Transverse colon (tissue), 4 donors: ENCODE data around the gene PTGFR. TPM values are rescaled to one million over a fixed set of nuclear protein-coding genes. Genes with fewer than 3 reads are reported as not detected.

Experiments
- DNase-seq: peaks from one replicate; pipeline ENCODE4 v3.0.0-alpha.2; 2019
- H3K27ac ChIP-seq, 4 donors: fragments of 200-600 bp; sonication (generic); 2 replicates each; pipeline ENCODE4 v1.5.1; 2016 to 2018; ENCODE audit warnings: inconsistent platforms in 4 of 4
- H3K27me3 ChIP-seq: fragments of 200-600 bp; sonication (generic); 2 replicates; pipeline ENCODE4 v1.5.1; 2017; ENCODE audit warnings: inconsistent platforms
- H3K36me3 ChIP-seq, 4 donors: fragments of 200-600 bp; sonication (generic); 2 replicates each; pipeline ENCODE4 v1.5.1; 2017 to 2019; ENCODE audit warnings: inconsistent platforms in 4 of 4
- H3K4me1 ChIP-seq, 4 donors: fragments of 200-600 bp; sonication (generic); 2 replicates each; pipeline ENCODE4 v1.5.1; 2017 to 2020; ENCODE audit warnings: inconsistent platforms in 4 of 4
- H3K4me3 ChIP-seq, 4 donors: fragments of 200-600 bp; sonication (generic); 1 replicate in 1 of 4; 2 replicates in 3 of 4; pipeline versions ENCODE4 v1.5.1 to v1.6.1; 2017 to 2019; ENCODE audit warnings: inconsistent platforms in 4 of 4
- H3K9me3 ChIP-seq, 2 donors: fragments of 200-600 bp; sonication (generic); 2 replicates each; pipeline ENCODE4 v1.5.1; 2017 to 2019; ENCODE audit warnings: inconsistent platforms in 2 of 2
- CTCF ChIP-seq, 5 experiments: fragments of 200-600 bp in 3 of 5; fragments of 450-650 bp in 2 of 5; sonication (generic) in 3 of 5; IDR thresholded peaks; 1 replicate in 2 of 5; 2 replicates in 3 of 5; pipeline ENCODE4 v1.5.1; 2016 to 2017; ENCODE audit warnings: antibody characterized with exemption in 5 of 5, inconsistent platforms in 3 of 5, mild to moderate bottlenecking in 2 of 5, moderate library complexity in 1 of 5
- EP300 ChIP-seq: sonication (generic); formaldehyde crosslinking; IDR thresholded peaks from one replicate; pipeline ENCODE4 v1.6.1; 2017; ENCODE audit warnings: antibody characterized with exemption, low read depth
- POLR2A ChIP-seq: fragments of 450-650 bp; IDR thresholded peaks from one replicate; pipeline ENCODE4 v1.6.1; 2016; ENCODE audit warnings: antibody characterized with exemption, mild to moderate bottlenecking, moderate library complexity
- POLR2AphosphoS5 ChIP-seq, 3 donors: sonication (generic); formaldehyde crosslinking; IDR thresholded peaks; one replicate each; pipeline ENCODE4 v1.6.1; 2016; ENCODE audit warnings: antibody characterized with exemption in 3 of 3
- WGBS, 2 donors: methylation state at CpG; one replicate each; pipeline ENCODE4 v1.1.5; 2018; ENCODE audit warnings: low coverage in 1 of 2; 5-methylcytosine and 5-hydroxymethylcytosine counted together
- in situ Hi-C, 4 donors: fragments of 200-750 bp; cut with MboI; loops; one replicate each; pipeline versions ENCODE4 v1.15.0 to v1.15.1; 2017; ENCODE audit warnings: low sequenced_read_pairs in 3 of 4, low pct_ligation_motif_present in 1 of 4, low pct_unique_long_range_greater_than_20kb in 1 of 4
- intact Hi-C: fragments of 100-400 bp; cut with DNase I; formaldehyde crosslinking; loops from one replicate; pipeline ENCODE4 v1.15.1; 2023; ENCODE audit warnings: low total_unique reads
- total RNA-seq, 4 donors: library from RNA; depleted of rRNA; stranded (reverse); fragments of >200 nt; gene quantifications; one replicate each; pipeline ENCODE4 v1.1.0, GENCODE V29; 2016

PTGFR gene
- total RNA-seq, 4 donors from 2014 or later: 0.40 to 4.1 (median 0.97) TPM

- WGBS, 2 donors: 55 to 67% methylated on average over 1 to 2 of the region's 2 CpGs
- H3K27me3 ChIP-seq: no peaks in the 10 kb centered on the region
- H3K9me3 ChIP-seq: no peaks in the 10 kb centered on the region
- intact Hi-C loops (no loop called here), in situ Hi-C loops (no loop called here)
- TF ChIP-seq CTCF (IDR thresholded peaks at IDR 0.05) (no peak), POLR2A (no peak), EP300 (no peak)
- no peak overlapping the region for H3K4me3 ChIP-seq
- no peaks in the 10 kb centered on the region for H3K36me3 ChIP-seq
- no peak for DNase-seq
- no peak overlapping the region for H3K27ac ChIP-seq
- H3K4me1 ChIP-seq: no peaks in the 10 kb centered on the region
Measured at GRCh38 chr1:78526496-78526895, 35.7 kb downstream of the PTGFR start.

- in situ Hi-C loops: no loop called here
- H3K4me3 ChIP-seq: no peak overlapping the region
- H3K9me3 ChIP-seq: no peaks in the 10 kb centered on the region
- H3K4me1 ChIP-seq: no peaks in the 10 kb centered on the region
- TF ChIP-seq POLR2A (no peak), EP300 (no peak), POLR2AphosphoS5 (IDR thresholded peaks at IDR 0.05) (no peak), CTCF (IDR thresholded peaks at IDR 0.05) (no peak)
- WGBS, 2 donors: 83 to 86% methylated on average over 1 to 2 of the region's 2 CpGs
- no peak overlapping the region for H3K27ac ChIP-seq
- no peaks in the 10 kb centered on the region for H3K27me3 ChIP-seq
- intact Hi-C loops: no loop called here
- no peak for DNase-seq
- no peaks in the 10 kb centered on the region for H3K36me3 ChIP-seq
Measured at GRCh38 chr1:78527706-78528105, 36.9 kb downstream of the PTGFR start.

GRCh38 chr1:78533527-78533926, 42.8 kb downstream of the PTGFR start:
- no peak for DNase-seq
- Histone ChIP-seq H3K4me1 (no peaks in the 10 kb centered on the region), H3K27ac (no peak overlapping the region), H3K9me3 (no peaks in the 10 kb centered on the region), H3K36me3 (no peaks in the 10 kb centered on the region), H3K27me3 (no peaks in the 10 kb centered on the region), H3K4me3 (no peak overlapping the region)
- 81 to 93% methylated on average over 3 to 4 of the region's 4 CpGs for WGBS, 2 donors
- in situ Hi-C loops: no loop called here
- intact Hi-C loops: no loop called here
- no peak for TF ChIP-seq POLR2A
- no peak for TF ChIP-seq EP300
- TF ChIP-seq CTCF (IDR thresholded peaks at IDR 0.05): no peak
- no peak for TF ChIP-seq POLR2AphosphoS5 (IDR thresholded peaks at IDR 0.05)

GRCh38 chr1:78535286-78535685, 44.5 kb downstream of the PTGFR start:
- no peak overlapping the region for H3K4me3 ChIP-seq
- no peaks in the 10 kb centered on the region for H3K9me3 ChIP-seq
- no peak for DNase-seq
- in situ Hi-C loops: no loop called here
- WGBS, 2 donors: 80 to 92% methylated on average over 1 of the region's 1 CpG
- H3K36me3 ChIP-seq: no peaks in the 10 kb centered on the region
- intact Hi-C loops: no loop called here
- TF ChIP-seq POLR2AphosphoS5 (IDR thresholded peaks at IDR 0.05): no peak
- H3K27ac ChIP-seq: no peak overlapping the region
- H3K27me3 ChIP-seq: no peaks in the 10 kb centered on the region
- no peaks in the 10 kb centered on the region for H3K4me1 ChIP-seq

- TF ChIP-seq POLR2A: no peak
- TF ChIP-seq CTCF (IDR thresholded peaks at IDR 0.05): no peak
- TF ChIP-seq EP300: no peak
- no peak for TF ChIP-seq POLR2AphosphoS5 (IDR thresholded peaks at IDR 0.05)
- in situ Hi-C loops (no loop called here), intact Hi-C loops (no loop called here)
- 80 to 86% methylated on average over 1 to 2 of the region's 2 CpGs for WGBS, 2 donors
- Histone ChIP-seq H3K27ac (no peak overlapping the region), H3K36me3 (no peaks in the 10 kb centered on the region), H3K27me3 (no peaks in the 10 kb centered on the region), H3K4me3 (no peak overlapping the region), H3K9me3 (no peaks in the 10 kb centered on the region), H3K4me1 (no peaks in the 10 kb centered on the region)
- no peak for DNase-seq
Measured at GRCh38 chr1:78536427-78536826, 45.7 kb downstream of the PTGFR start.
